Cerebellar nuclear complex (tissue), 1 donor: Measurements from ENCODE around the gene BMI1.
"Not testable (repeated sequence)": the region's sequence is repeated elsewhere in the genome, so short reads cannot be mapped to it uniquely, and the experiment has no call there.

Experiments used
- DNase-seq, 2 experiments: peaks; one replicate each; lab custom pipeline; 2025; lab: John Stamatoyannopoulos, UW

Gene BMI1

GRCh38 chr10:22339761-22340328 lies 18.9 kb downstream of the BMI1 start:
- DNase-seq: no peak

- no peak for DNase-seq
Measured at GRCh38 chr10:22340329-22341189, 19.7 kb downstream of the BMI1 start.

GRCh38 chr10:22341190-22341925 lies 20.5 kb downstream of the BMI1 start:
- no peak for DNase-seq

GRCh38 chr10:22341926-22342196 lies 21.0 kb downstream of the BMI1 start:
- DNase-seq: no peak

GRCh38 chr10:22342421-22342820 lies 21.5 kb downstream of the BMI1 start:
- no peak for DNase-seq

GRCh38 chr10:22343731-22344130 lies 22.8 kb downstream of the BMI1 start:
- no peak for DNase-seq

GRCh38 chr10:22344249-22344648 lies 23.4 kb downstream of the BMI1 start:
- no peak for DNase-seq

- no peak for DNase-seq
Measured at GRCh38 chr10:22344781-22345300, 23.9 kb downstream of the BMI1 start.

- DNase-seq: no peak
Measured at GRCh38 chr10:22345301-22346095, 24.6 kb downstream of the BMI1 start, which contains the start of gene SPAG6. Gene SPAG6 (plus strand): TSS chr10:22345496. CDS start chr10:22345612, 116 bp downstream.

- DNase-seq: no peak
Measured at GRCh38 chr10:22346096-22346661, 25.3 kb downstream of the BMI1 start.

GRCh38 chr10:22349755-22350154 lies 28.9 kb downstream of the BMI1 start:
- DNase-seq: no peak

GRCh38 chr10:22351131-22351703 lies 30.3 kb downstream of the BMI1 start:
- no peak for DNase-seq

- DNase-seq: no peak
Measured at GRCh38 chr10:22356324-22356873, 35.5 kb downstream of the BMI1 start.

GRCh38 chr10:22357770-22358169 lies 36.9 kb downstream of the BMI1 start:
- DNase-seq: not testable (repeated sequence)

- DNase-seq: no peak
Measured at GRCh38 chr10:22363305-22363704, 42.4 kb downstream of the BMI1 start.

GRCh38 chr10:22364407-22365140 lies 43.7 kb downstream of the BMI1 start:
- DNase-seq: no peak

- DNase-seq: no peak
Measured at GRCh38 chr10:22365233-22365632, 44.3 kb downstream of the BMI1 start.

GRCh38 chr10:22365644-22366434 lies 44.9 kb downstream of the BMI1 start:
- DNase-seq: no peak

GRCh38 chr10:22366435-22366703 lies 45.5 kb downstream of the BMI1 start:
- no peak for DNase-seq

GRCh38 chr10:22366771-22367170 lies 45.9 kb downstream of the BMI1 start:
- DNase-seq: no peak
